Measurements from ENCODE around the gene CDH24.

DNA sequence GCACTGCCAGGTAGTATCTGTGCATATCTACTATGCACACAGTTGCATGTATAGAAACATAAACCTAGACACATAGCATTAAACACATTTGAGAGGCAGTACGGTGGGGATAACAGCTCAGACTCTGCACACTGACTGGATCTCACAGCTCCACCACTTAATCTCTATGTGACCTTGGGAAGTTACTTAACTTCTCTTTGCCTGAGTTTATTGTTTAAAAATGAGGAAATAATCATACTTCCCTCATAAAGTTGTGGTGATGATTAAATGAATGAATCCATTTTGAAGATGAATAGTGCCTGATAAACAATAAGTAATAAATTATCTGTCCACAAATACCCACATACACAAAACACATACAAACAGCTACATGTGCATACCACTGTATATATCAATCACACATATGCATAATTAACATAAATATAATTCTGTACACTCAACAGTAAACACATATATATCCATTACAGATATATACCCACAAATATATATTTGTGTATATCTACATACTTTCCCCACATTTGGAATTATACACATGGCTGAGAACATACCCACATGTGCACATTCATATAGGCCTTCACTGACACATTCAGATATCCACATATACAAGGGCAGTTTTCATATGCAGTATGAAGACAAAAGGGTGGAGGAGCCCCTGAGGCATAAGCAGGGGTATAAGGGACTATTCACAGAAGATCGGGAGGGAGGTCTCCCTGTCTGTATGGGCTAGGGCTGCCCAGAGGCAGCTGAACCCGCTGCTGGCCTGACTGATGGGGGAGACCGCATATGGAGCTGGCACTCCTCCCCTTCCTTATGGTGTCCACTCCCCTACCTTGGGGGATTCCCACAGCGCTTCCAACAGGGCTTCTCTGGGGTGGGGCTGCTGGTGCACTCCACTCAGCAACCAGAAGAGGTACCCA is 5.9 kb downstream of the CDH24 start:
- TF ChIP-seq CTCF (IDR thresholded peaks at IDR 0.05) (no peak), POLR2A (IDR thresholded peaks at IDR 0.05) (no peak)

Measured in right lobe of liver (tissue), 4 donors.